Lung (tissue), 12 donors: Measurements from ENCODE around the gene MIGA2. TPM values are rescaled to one million over a fixed set of nuclear protein-coding genes. Genes with fewer than 3 reads are reported as not detected.

Experiments
- ATAC-seq: fragments of 200-7000 bp; cut with Tn5 transposase; one replicate; pipeline ENCODE4 v1.9.1; 2020; ENCODE audit warnings: moderate number of reproducible peaks; ENCODE audit not compliant: insufficient read depth, low FRiP score
- DNase-seq, 3 donors: peaks; one replicate each; pipeline ENCODE4 v3.0.0-alpha.2; 2013 to 2017
- H3K27ac ChIP-seq, 2 donors: one replicate each; pipeline ENCODE4 v1.5.1; 2013; ENCODE audit warnings: mild to moderate bottlenecking in 2 of 2, moderate library complexity in 2 of 2, control low read depth in 1 of 2, inconsistent platforms in 1 of 2, low read depth in 1 of 2, low read length in 1 of 2
- H3K27me3 ChIP-seq, 3 donors: one replicate each; pipeline ENCODE4 v1.5.1; 2013; ENCODE audit warnings: low read length in 2 of 3; ENCODE audit not compliant: control insufficient read depth in 3 of 3, insufficient read depth in 3 of 3
- H3K36me3 ChIP-seq, 4 donors: one replicate each; pipeline ENCODE4 v1.5.1; 2013; ENCODE audit warnings: low read length in 4 of 4, mild to moderate bottlenecking in 1 of 4, moderate library complexity in 1 of 4; ENCODE audit not compliant: control insufficient read depth in 4 of 4, insufficient read depth in 4 of 4
- H3K4me1 ChIP-seq, 5 donors: one replicate each; pipeline ENCODE4 v1.5.1; 2013; ENCODE audit warnings: low read length in 5 of 5, mild to moderate bottlenecking in 2 of 5, moderate library complexity in 1 of 5; ENCODE audit not compliant: control insufficient read depth in 5 of 5, insufficient read depth in 5 of 5
- H3K4me3 ChIP-seq: one replicate; pipeline ENCODE4 v1.5.1; 2013; ENCODE audit warnings: mild to moderate bottlenecking, control low read depth, moderate library complexity
- H3K9ac ChIP-seq, 2 donors: one replicate each; pipeline ENCODE4 v1.5.1; 2013; ENCODE audit warnings: low read length in 2 of 2, control low read depth in 1 of 2; ENCODE audit not compliant: insufficient read depth in 1 of 2
- H3K9me3 ChIP-seq, 4 donors: one replicate each; pipeline ENCODE4 v1.5.1; 2013; ENCODE audit warnings: low read length in 3 of 4, mild to moderate bottlenecking in 1 of 4, moderate library complexity in 1 of 4; ENCODE audit not compliant: control insufficient read depth in 4 of 4, insufficient read depth in 3 of 4
- WGBS, 2 donors: extraction: QIAGEN DNeasy Blood & Tissue Kit; methylation state at CpG; one replicate each; pipeline ENCODE4 v1.1.7; 2013; 5-methylcytosine and 5-hydroxymethylcytosine counted together
- polyA plus RNA-seq, 2 donors: library from polyadenylated mRNA; stranded (reverse); fragments of 200-250 nt; gene quantifications; one replicate each; pipeline ENCODE4 v1.2.1, GENCODE V29; 2013
- total RNA-seq, 2 donors: library from RNA; depleted of rRNA in 1 of 2; stranded (reverse); fragments of >200 nt in 1 of 2; gene quantifications; one replicate each; pipeline ENCODE4 v1.2.1, GENCODE V29; 2014 to 2021
- TF ChIP-seq, protein P1 (sequence below): IDR thresholded peaks from 2 replicates; pipeline ENCODE4 v1.5.1; 2012; ENCODE audit warnings: mild to moderate bottlenecking; ENCODE audit errors: control extremely low read depth, extremely low read depth
- donor health status: control.
- donor health status: control.
- donor health status: Bipolar disorder and iron deficiency.
- donor health status: healthy.
- donor health status: DM: yes; HTN: yes; CAD: no.

Gene MIGA2
- total and polyA plus RNA-seq, 4 donors = 18.6 to 31.6 (median 21.0) TPM

DNA sequence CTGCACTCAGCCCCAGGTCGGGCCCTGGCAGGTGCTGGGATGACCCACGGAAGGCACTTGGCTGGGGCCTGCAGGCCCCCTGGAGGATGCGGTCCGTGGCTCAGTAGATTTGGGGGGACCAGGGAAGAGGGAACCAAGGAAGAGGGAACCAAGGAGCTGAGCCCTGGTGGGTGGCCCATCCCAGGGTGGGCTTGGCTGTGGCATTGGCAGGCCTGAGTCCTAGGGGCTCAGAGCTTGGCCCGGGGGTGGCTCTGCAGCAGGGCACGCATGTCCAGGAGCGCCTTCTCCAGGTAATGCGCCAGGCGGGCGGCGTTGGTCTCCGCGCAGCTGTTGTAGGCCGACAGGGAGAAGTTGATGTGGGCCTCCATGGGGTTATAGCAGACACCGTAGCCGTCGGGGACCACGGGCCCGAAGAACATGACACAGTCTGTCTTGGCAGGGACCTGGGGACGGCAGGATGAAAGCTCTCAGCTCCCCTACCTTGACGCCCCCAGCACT, 58.8 kb downstream of the MIGA2 start:
- H3K27ac ChIP-seq = no peak overlapping the region
- 96 to 97% methylated on average over 21 of the region's 21 CpGs for WGBS, 2 donors
- no peaks in the 10 kb centered on the region for H3K4me1 ChIP-seq
- TF ChIP-seq, protein P1, sequence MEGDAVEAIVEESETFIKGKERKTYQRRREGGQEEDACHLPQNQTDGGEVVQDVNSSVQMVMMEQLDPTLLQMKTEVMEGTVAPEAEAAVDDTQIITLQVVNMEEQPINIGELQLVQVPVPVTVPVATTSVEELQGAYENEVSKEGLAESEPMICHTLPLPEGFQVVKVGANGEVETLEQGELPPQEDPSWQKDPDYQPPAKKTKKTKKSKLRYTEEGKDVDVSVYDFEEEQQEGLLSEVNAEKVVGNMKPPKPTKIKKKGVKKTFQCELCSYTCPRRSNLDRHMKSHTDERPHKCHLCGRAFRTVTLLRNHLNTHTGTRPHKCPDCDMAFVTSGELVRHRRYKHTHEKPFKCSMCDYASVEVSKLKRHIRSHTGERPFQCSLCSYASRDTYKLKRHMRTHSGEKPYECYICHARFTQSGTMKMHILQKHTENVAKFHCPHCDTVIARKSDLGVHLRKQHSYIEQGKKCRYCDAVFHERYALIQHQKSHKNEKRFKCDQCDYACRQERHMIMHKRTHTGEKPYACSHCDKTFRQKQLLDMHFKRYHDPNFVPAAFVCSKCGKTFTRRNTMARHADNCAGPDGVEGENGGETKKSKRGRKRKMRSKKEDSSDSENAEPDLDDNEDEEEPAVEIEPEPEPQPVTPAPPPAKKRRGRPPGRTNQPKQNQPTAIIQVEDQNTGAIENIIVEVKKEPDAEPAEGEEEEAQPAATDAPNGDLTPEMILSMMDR = no peak
- H3K9me3 ChIP-seq = no peaks in the 10 kb centered on the region
- DNase-seq (no peak), ATAC-seq (no peak)
- no peak overlapping the region for H3K9ac ChIP-seq
- H3K27me3 ChIP-seq = no peaks in the 10 kb centered on the region
- H3K4me3 ChIP-seq = no peak overlapping the region
- peaks cover 0 to 23% (median 6%) of the 10 kb centered on the region in 4 donors for H3K36me3 ChIP-seq

DNA sequence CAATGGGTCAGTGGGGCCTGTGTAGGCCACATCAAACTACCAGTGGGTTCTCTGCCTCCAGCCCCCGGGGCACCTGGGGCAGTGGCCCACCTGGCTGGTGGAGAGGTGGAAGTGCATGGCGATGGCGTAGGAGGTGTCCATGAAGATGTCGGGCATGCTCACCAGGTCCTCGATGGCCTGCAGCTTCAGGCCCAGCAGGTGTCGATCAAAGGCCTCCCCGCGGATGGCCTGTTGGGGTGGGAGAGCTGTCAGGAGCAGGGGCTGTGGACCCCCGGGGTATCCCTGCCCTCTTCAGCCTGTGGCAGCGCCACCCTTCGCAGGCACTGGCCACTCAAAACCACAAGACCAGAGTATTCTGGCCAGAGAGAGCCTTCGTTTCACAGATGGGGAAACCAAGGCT, 59.5 kb downstream of the MIGA2 start:
- no peaks in the 10 kb centered on the region for H3K9me3 ChIP-seq
- WGBS, 2 donors = 95% methylated on average over 12 of the region's 12 CpGs
- no peaks in the 10 kb centered on the region for H3K4me1 ChIP-seq
- no peak overlapping the region for H3K9ac ChIP-seq
- H3K36me3 ChIP-seq = peaks cover 0 to 19% (median 4%) of the 10 kb centered on the region in 4 donors
- no peaks in the 10 kb centered on the region for H3K27me3 ChIP-seq
- no peak overlapping the region for H3K27ac ChIP-seq
- DNase-seq = no peak
- H3K4me3 ChIP-seq = no peak overlapping the region
- TF ChIP-seq, protein P1 = no peak
- no peak for ATAC-seq

DNA sequence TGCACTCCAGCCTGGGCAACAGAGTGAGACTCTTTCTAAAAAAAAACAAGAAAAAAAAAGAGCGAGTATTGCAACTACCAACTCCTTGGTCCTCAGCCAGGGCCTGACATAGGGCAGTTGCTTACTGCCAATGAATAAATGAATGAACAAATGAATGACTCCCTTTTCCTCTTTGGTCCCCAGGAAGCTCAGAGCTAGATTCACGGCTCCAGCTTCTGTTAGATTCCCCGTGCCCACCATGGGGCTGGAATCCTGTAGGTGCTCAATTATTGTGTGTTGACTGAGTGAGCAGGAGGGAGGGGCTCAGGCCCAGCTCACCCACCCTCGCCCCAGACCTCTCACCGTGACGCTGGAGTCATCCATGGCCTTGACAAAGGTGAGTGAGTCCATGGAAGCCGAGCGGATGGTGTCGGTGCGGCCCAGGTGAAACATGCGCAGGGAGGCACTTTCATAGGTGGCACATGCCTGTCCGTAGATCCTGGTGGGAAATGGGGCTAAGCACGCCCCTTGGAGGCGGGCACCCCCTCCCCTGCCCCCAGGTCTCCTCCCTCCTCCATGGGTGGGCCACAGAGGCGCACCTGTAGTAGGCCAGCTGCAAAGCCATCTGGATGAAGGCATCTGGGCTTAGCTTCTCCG, 61.4 kb downstream of the MIGA2 start:
- ATAC-seq (no peak), DNase-seq (no peak)
- Histone ChIP-seq H3K4me1 (no peaks in the 10 kb centered on the region), H3K27ac (no peak overlapping the region), H3K36me3 (peaks cover 0 to 19% (median 4%) of the 10 kb centered on the region in 4 donors), H3K9me3 (no peaks in the 10 kb centered on the region), H3K4me3 (no peak overlapping the region), H3K27me3 (no peaks in the 10 kb centered on the region), H3K9ac (no peak overlapping the region)
- TF ChIP-seq, protein P1 = no peak
- WGBS, 2 donors = 94 to 96% methylated on average over 16 of the region's 16 CpGs

DNA sequence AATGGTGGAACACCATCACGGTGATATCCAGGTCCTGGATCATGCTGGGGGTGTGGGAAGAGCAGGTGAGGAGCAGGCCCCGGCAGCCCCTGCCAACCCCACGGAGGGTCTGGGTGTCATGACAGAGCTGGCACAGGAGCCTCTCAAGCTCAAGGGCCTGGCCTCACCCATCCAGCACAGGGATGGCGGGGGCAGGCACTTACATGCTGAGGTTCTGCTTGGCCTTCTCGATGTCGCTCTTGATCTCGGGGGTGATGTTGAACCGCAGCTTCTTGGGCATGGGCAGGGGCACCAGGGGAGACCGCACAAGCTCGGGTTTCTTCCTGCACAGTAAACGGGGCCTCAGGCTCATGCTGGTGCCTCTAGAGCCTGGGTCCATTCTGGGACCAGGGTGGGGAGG, 61.9 kb downstream of the MIGA2 start:
- DNase-seq = no peak
- H3K9me3 ChIP-seq = no peaks in the 10 kb centered on the region
- WGBS, 2 donors = 93 to 97% methylated on average over 10 to 11 of the region's 11 CpGs
- ATAC-seq = no peak
- no peaks in the 10 kb centered on the region for H3K4me1 ChIP-seq
- TF ChIP-seq, protein P1 = no peak
- no peaks in the 10 kb centered on the region for H3K27me3 ChIP-seq
- H3K9ac ChIP-seq = no peak overlapping the region
- H3K4me3 ChIP-seq = no peak overlapping the region
- peaks cover 0 to 19% (median 4%) of the 10 kb centered on the region in 4 donors for H3K36me3 ChIP-seq
- no peak overlapping the region for H3K27ac ChIP-seq
